ENCODE measurements around the gene AFF1.
"Not testable (repeated sequence)": the region's sequence is repeated elsewhere in the genome, so short reads cannot be mapped to it uniquely, and the experiment has no call there.

The AFF1 gene

GRCh38 chr4:87081826-87082225 is 147.0 kb downstream of the AFF1 start:
- H3K27me3 ChIP-seq = no peaks in the 10 kb centered on the region
- no peaks in the 10 kb centered on the region for H3K9me3 ChIP-seq
- H3K4me3 ChIP-seq = no peak overlapping the region
- H3K4me1 ChIP-seq = peaks cover 0 to 80% (median 63%) of the 10 kb centered on the region in 4 donors
- TF ChIP-seq CTCF (IDR thresholded peaks at IDR 0.05) = no peak
- DNase-seq = no peak
- H3K36me3 ChIP-seq = peaks cover 0 to 13% (median 7%) of the 10 kb centered on the region in 3 donors
- intact Hi-C loops (cut with DNase I; ENCODE audit: low total_unique reads) = no loop called here
- H3K27ac ChIP-seq = peak overlapping the region; percentile 8 to 22

- DNase-seq; H3K27ac ChIP-seq; H3K4me3 ChIP-seq; H3K9me3 ChIP-seq; intact Hi-C loops (cut with DNase I; ENCODE audit: low total_unique reads); H3K27me3 ChIP-seq: not testable (repeated sequence)
- H3K4me1 ChIP-seq = peaks cover 0 to 62% (median 36%) of the 10 kb centered on the region in 4 donors
- H3K36me3 ChIP-seq = peaks cover 8 to 24% (median 17%) of the 10 kb centered on the region in 3 donors
These were observed 150.9 kb downstream of the AFF1 start for GRCh38 chr4:87085732-87086131.

- TF ChIP-seq CTCF (IDR thresholded peaks at IDR 0.05) = no peak
- intact Hi-C loops (cut with DNase I; ENCODE audit: low total_unique reads) = no loop called here
- H3K4me3 ChIP-seq = no peak overlapping the region
- H3K27ac ChIP-seq = no peak overlapping the region
- no peak for DNase-seq
- H3K36me3 ChIP-seq = peaks cover 8 to 24% (median 17%) of the 10 kb centered on the region in 3 donors
- H3K4me1 ChIP-seq = peaks cover 0 to 57% (median 31%) of the 10 kb centered on the region in 4 donors
- no peaks in the 10 kb centered on the region for H3K9me3 ChIP-seq
- H3K27me3 ChIP-seq = no peaks in the 10 kb centered on the region
These were observed 151.5 kb downstream of the AFF1 start for GRCh38 chr4:87086143-87086805.

GRCh38 chr4:87087015-87087414 is 152.2 kb downstream of the AFF1 start:
- H3K9me3 ChIP-seq = no peaks in the 10 kb centered on the region
- no peak overlapping the region for H3K4me3 ChIP-seq
- TF ChIP-seq CTCF (IDR thresholded peaks at IDR 0.05) = no peak
- peaks cover 0 to 49% (median 25%) of the 10 kb centered on the region in 4 donors for H3K4me1 ChIP-seq
- H3K27me3 ChIP-seq = no peaks in the 10 kb centered on the region
- H3K27ac ChIP-seq = no peak overlapping the region
- DNase-seq = no peak
- H3K36me3 ChIP-seq = peaks cover 8 to 24% (median 19%) of the 10 kb centered on the region in 3 donors
- intact Hi-C loops (cut with DNase I; ENCODE audit: low total_unique reads) = no loop called here

GRCh38 chr4:87087420-87087819 is 152.6 kb downstream of the AFF1 start:
- Histone ChIP-seq H3K36me3 (peaks cover 8 to 24% (median 20%) of the 10 kb centered on the region in 3 donors), H3K4me1 (peaks cover 0 to 48% (median 22%) of the 10 kb centered on the region in 4 donors), H3K9me3 (no peaks in the 10 kb centered on the region), H3K27ac (no peak overlapping the region), H3K4me3 (no peak overlapping the region), H3K27me3 (no peaks in the 10 kb centered on the region)
- DNase-seq = no peak
- no peak for TF ChIP-seq CTCF (IDR thresholded peaks at IDR 0.05)
- intact Hi-C loops (cut with DNase I; ENCODE audit: low total_unique reads) = no loop called here

GRCh38 chr4:87088186-87088585 is 153.4 kb downstream of the AFF1 start:
- H3K27ac ChIP-seq = no peak overlapping the region
- TF ChIP-seq CTCF (IDR thresholded peaks at IDR 0.05) = no peak
- H3K36me3 ChIP-seq = peaks cover 8 to 24% (median 20%) of the 10 kb centered on the region in 3 donors
- no peak for DNase-seq
- no peaks in the 10 kb centered on the region for H3K27me3 ChIP-seq
- peaks cover 2 to 48% (median 23%) of the 10 kb centered on the region in 4 donors for H3K4me1 ChIP-seq
- no peak overlapping the region for H3K4me3 ChIP-seq
- H3K9me3 ChIP-seq = no peaks in the 10 kb centered on the region
- intact Hi-C loops (cut with DNase I; ENCODE audit: low total_unique reads) = no loop called here

Measured in tibial artery (tissue), 4 donors.